ENCODE measurements around the gene HSD17B12.
"Not testable (repeated sequence)": the region's sequence is repeated elsewhere in the genome, so short reads cannot be mapped to it uniquely, and the experiment has no call there.

Gene HSD17B12

GRCh38 chr11:43738600-43739409 lies 58.3 kb downstream of the HSD17B12 start:
- no peak overlapping the region for H3K27ac ChIP-seq (ENCODE audit: low read depth, low read length)
- peaks cover 27% of the 10 kb centered on the region for H3K4me1 ChIP-seq (ENCODE audit: control insufficient read depth, insufficient read depth, low read length)
- no peak overlapping the region for H3K4me3 ChIP-seq (ENCODE audit: low read depth, low read length)
- no peaks in the 10 kb centered on the region for H3K9me3 ChIP-seq (ENCODE audit: control insufficient read depth, insufficient read depth, low read length)
- no peaks in the 10 kb centered on the region for H3K27me3 ChIP-seq (ENCODE audit: control insufficient read depth, insufficient read depth, low read length)
- H3K36me3 ChIP-seq (ENCODE audit: control insufficient read depth, insufficient read depth, low read length): peaks cover 3% of the 10 kb centered on the region; the same call in 1 of the 2 replicates
- no peak overlapping the region for H3K9ac ChIP-seq (ENCODE audit: low read depth, low read length)

- Histone ChIP-seq H3K27ac (ENCODE audit: low read depth, low read length) (no peak overlapping the region), H3K4me1 (ENCODE audit: control insufficient read depth, insufficient read depth, low read length) (peaks cover 7% of the 10 kb centered on the region), H3K36me3 (ENCODE audit: control insufficient read depth, insufficient read depth, low read length) (peaks cover 6% of the 10 kb centered on the region; the same call in 1 of the 2 replicates), H3K9ac (ENCODE audit: low read depth, low read length) (no peak overlapping the region), H3K27me3 (ENCODE audit: control insufficient read depth, insufficient read depth, low read length) (no peaks in the 10 kb centered on the region), H3K9me3 (ENCODE audit: control insufficient read depth, insufficient read depth, low read length) (no peaks in the 10 kb centered on the region), H3K4me3 (ENCODE audit: low read depth, low read length) (no peak overlapping the region)
Observed at GRCh38 chr11:43746670-43747069, 66.1 kb downstream of the HSD17B12 start.

- Histone ChIP-seq H3K27me3 (ENCODE audit: control insufficient read depth, insufficient read depth, low read length) (no peaks in the 10 kb centered on the region), H3K4me1 (ENCODE audit: control insufficient read depth, insufficient read depth, low read length) (peaks cover 7% of the 10 kb centered on the region), H3K36me3 (ENCODE audit: control insufficient read depth, insufficient read depth, low read length) (peaks cover 11% of the 10 kb centered on the region), H3K4me3 (ENCODE audit: low read depth, low read length) (no peak overlapping the region), H3K9ac (ENCODE audit: low read depth, low read length) (no peak overlapping the region), H3K27ac (ENCODE audit: low read depth, low read length) (no peak overlapping the region), H3K9me3 (ENCODE audit: control insufficient read depth, insufficient read depth, low read length) (no peaks in the 10 kb centered on the region)
Observed at GRCh38 chr11:43747130-43747802, 66.7 kb downstream of the HSD17B12 start.

- Histone ChIP-seq H3K9ac (ENCODE audit: low read depth, low read length) (no peak overlapping the region), H3K9me3 (ENCODE audit: control insufficient read depth, insufficient read depth, low read length) (no peaks in the 10 kb centered on the region), H3K27me3 (ENCODE audit: control insufficient read depth, insufficient read depth, low read length) (no peaks in the 10 kb centered on the region), H3K36me3 (ENCODE audit: control insufficient read depth, insufficient read depth, low read length) (peaks cover 15% of the 10 kb centered on the region), H3K4me1 (ENCODE audit: control insufficient read depth, insufficient read depth, low read length) (peaks cover 7% of the 10 kb centered on the region), H3K27ac (ENCODE audit: low read depth, low read length) (no peak overlapping the region), H3K4me3 (ENCODE audit: low read depth, low read length) (no peak overlapping the region)
Observed at GRCh38 chr11:43748095-43748494, 67.6 kb downstream of the HSD17B12 start.

- Histone ChIP-seq H3K27me3 (ENCODE audit: control insufficient read depth, insufficient read depth, low read length) (no peaks in the 10 kb centered on the region), H3K4me1 (ENCODE audit: control insufficient read depth, insufficient read depth, low read length) (peaks cover 2% of the 10 kb centered on the region), H3K4me3 (ENCODE audit: low read depth, low read length) (no peak overlapping the region), H3K36me3 (ENCODE audit: control insufficient read depth, insufficient read depth, low read length) (peaks cover 45% of the 10 kb centered on the region), H3K27ac (ENCODE audit: low read depth, low read length) (no peak overlapping the region), H3K9ac (ENCODE audit: low read depth, low read length) (no peak overlapping the region), H3K9me3 (ENCODE audit: control insufficient read depth, insufficient read depth, low read length) (no peaks in the 10 kb centered on the region)
Observed at GRCh38 chr11:43751726-43752125, 71.2 kb downstream of the HSD17B12 start.

- Histone ChIP-seq H3K36me3 (ENCODE audit: control insufficient read depth, insufficient read depth, low read length) (peaks cover 49% of the 10 kb centered on the region), H3K27me3 (ENCODE audit: control insufficient read depth, insufficient read depth, low read length) (no peaks in the 10 kb centered on the region), H3K9ac (ENCODE audit: low read depth, low read length) (no peak overlapping the region), H3K4me1 (ENCODE audit: control insufficient read depth, insufficient read depth, low read length) (no peaks in the 10 kb centered on the region), H3K9me3 (ENCODE audit: control insufficient read depth, insufficient read depth, low read length) (no peaks in the 10 kb centered on the region), H3K4me3 (ENCODE audit: low read depth, low read length) (no peak overlapping the region), H3K27ac (ENCODE audit: low read depth, low read length) (no peak overlapping the region)
Observed at GRCh38 chr11:43756575-43756974, 76.0 kb downstream of the HSD17B12 start.

GRCh38 chr11:43758927-43759326 lies 78.4 kb downstream of the HSD17B12 start:
- Histone ChIP-seq H3K27me3 (ENCODE audit: control insufficient read depth, insufficient read depth, low read length) (no peaks in the 10 kb centered on the region), H3K36me3 (ENCODE audit: control insufficient read depth, insufficient read depth, low read length) (peaks cover 43% of the 10 kb centered on the region)

GRCh38 chr11:43760902-43761301 lies 80.4 kb downstream of the HSD17B12 start:
- Histone ChIP-seq H3K27me3 (ENCODE audit: control insufficient read depth, insufficient read depth, low read length) (no peaks in the 10 kb centered on the region), H3K4me3 (ENCODE audit: low read depth, low read length) (no peak overlapping the region), H3K9me3 (ENCODE audit: control insufficient read depth, insufficient read depth, low read length) (no peaks in the 10 kb centered on the region), H3K4me1 (ENCODE audit: control insufficient read depth, insufficient read depth, low read length) (no peaks in the 10 kb centered on the region), H3K27ac (ENCODE audit: low read depth, low read length) (no peak overlapping the region), H3K36me3 (ENCODE audit: control insufficient read depth, insufficient read depth, low read length) (peaks cover 27% of the 10 kb centered on the region), H3K9ac (ENCODE audit: low read depth, low read length) (no peak overlapping the region)

More at GRCh38 chr11:43758927-43759326, 78.4 kb downstream of the HSD17B12 start:
- no peak overlapping the region for H3K27ac ChIP-seq (ENCODE audit: low read depth, low read length)
- no peaks in the 10 kb centered on the region for H3K9me3 ChIP-seq (ENCODE audit: control insufficient read depth, insufficient read depth, low read length)
- no peak overlapping the region for H3K9ac ChIP-seq (ENCODE audit: low read depth, low read length)
- no peak overlapping the region for H3K4me3 ChIP-seq (ENCODE audit: low read depth, low read length)
- H3K4me1 ChIP-seq (ENCODE audit: control insufficient read depth, insufficient read depth, low read length): no peaks in the 10 kb centered on the region

- H3K4me3 ChIP-seq (ENCODE audit: low read depth, low read length): no peak overlapping the region
- no peaks in the 10 kb centered on the region for H3K9me3 ChIP-seq (ENCODE audit: control insufficient read depth, insufficient read depth, low read length)
- H3K4me1 ChIP-seq (ENCODE audit: control insufficient read depth, insufficient read depth, low read length): no peaks in the 10 kb centered on the region
- H3K9ac ChIP-seq (ENCODE audit: low read depth, low read length): no peak overlapping the region
- H3K27ac ChIP-seq (ENCODE audit: low read depth, low read length): no peak overlapping the region
- H3K27me3 ChIP-seq (ENCODE audit: control insufficient read depth, insufficient read depth, low read length): no peaks in the 10 kb centered on the region
- H3K36me3 ChIP-seq (ENCODE audit: control insufficient read depth, insufficient read depth, low read length): peaks cover 11% of the 10 kb centered on the region; the same call in 1 of the 2 replicates
Observed at GRCh38 chr11:43765194-43765593, 84.7 kb downstream of the HSD17B12 start.

GRCh38 chr11:43768654-43769053 lies 88.1 kb downstream of the HSD17B12 start:
- H3K9ac ChIP-seq (ENCODE audit: low read depth, low read length); H3K4me3 ChIP-seq (ENCODE audit: low read depth, low read length); H3K27ac ChIP-seq (ENCODE audit: low read depth, low read length); H3K27me3 ChIP-seq (ENCODE audit: control insufficient read depth, insufficient read depth, low read length); H3K36me3 ChIP-seq (ENCODE audit: control insufficient read depth, insufficient read depth, low read length); H3K4me1 ChIP-seq (ENCODE audit: control insufficient read depth, insufficient read depth, low read length); H3K9me3 ChIP-seq (ENCODE audit: control insufficient read depth, insufficient read depth, low read length): not testable (repeated sequence)

- no peak overlapping the region for H3K27ac ChIP-seq (ENCODE audit: low read depth, low read length)
- H3K9me3 ChIP-seq (ENCODE audit: control insufficient read depth, insufficient read depth, low read length): no peaks in the 10 kb centered on the region
- 0 out of 2 replicates have a peak, but pooled peaks cover 2% of the 10 kb centered on the region for H3K36me3 ChIP-seq (ENCODE audit: control insufficient read depth, insufficient read depth, low read length)
- no peaks in the 10 kb centered on the region for H3K27me3 ChIP-seq (ENCODE audit: control insufficient read depth, insufficient read depth, low read length)
- H3K9ac ChIP-seq (ENCODE audit: low read depth, low read length): no peak overlapping the region
- H3K4me1 ChIP-seq (ENCODE audit: control insufficient read depth, insufficient read depth, low read length): no peaks in the 10 kb centered on the region
- H3K4me3 ChIP-seq (ENCODE audit: low read depth, low read length): no peak overlapping the region
Observed at GRCh38 chr11:43770173-43770572, 89.6 kb downstream of the HSD17B12 start.

Data from HUES48 (cell line).